Fibroblast of the aortic adventitia (primary cell): Measurements from ENCODE around the gene SMAP2. TPM values are rescaled to one million over a fixed set of nuclear protein-coding genes. Genes with fewer than 3 reads are reported as not detected.
A peak's percentile ranks its signal among the peaks of the same experiment; 100 is the strongest.

Source experiments
- DNase-seq: peaks from one replicate; pipeline ENCODE4 v3.0.0-alpha.2; 2010; ENCODE audit warnings: low read depth
- H3K4me3 ChIP-seq: 2 replicates; pipeline ENCODE4 v1.5.1; 2011; ENCODE audit warnings: low read depth, mild to moderate bottlenecking, control low read depth, low read length, moderate library complexity
- total RNA-seq: library from RNA; depleted of rRNA; stranded (reverse); fragments of >200 nt; gene quantifications from 2 replicates; pipeline ENCODE4 v1.2.3, GENCODE V29; 2012; ENCODE audit warnings: low replicate concordance
- TF ChIP-seq, protein P1 (sequence below): IDR thresholded peaks from 2 replicates; pipeline ENCODE4 v1.5.1; 2011; ENCODE audit warnings: mild to moderate bottlenecking, low read length, control low read depth, inconsistent platforms; ENCODE audit not compliant: insufficient read depth

SMAP2 gene
- total RNA-seq, 1 donor, result 27.4 TPM

DNA sequence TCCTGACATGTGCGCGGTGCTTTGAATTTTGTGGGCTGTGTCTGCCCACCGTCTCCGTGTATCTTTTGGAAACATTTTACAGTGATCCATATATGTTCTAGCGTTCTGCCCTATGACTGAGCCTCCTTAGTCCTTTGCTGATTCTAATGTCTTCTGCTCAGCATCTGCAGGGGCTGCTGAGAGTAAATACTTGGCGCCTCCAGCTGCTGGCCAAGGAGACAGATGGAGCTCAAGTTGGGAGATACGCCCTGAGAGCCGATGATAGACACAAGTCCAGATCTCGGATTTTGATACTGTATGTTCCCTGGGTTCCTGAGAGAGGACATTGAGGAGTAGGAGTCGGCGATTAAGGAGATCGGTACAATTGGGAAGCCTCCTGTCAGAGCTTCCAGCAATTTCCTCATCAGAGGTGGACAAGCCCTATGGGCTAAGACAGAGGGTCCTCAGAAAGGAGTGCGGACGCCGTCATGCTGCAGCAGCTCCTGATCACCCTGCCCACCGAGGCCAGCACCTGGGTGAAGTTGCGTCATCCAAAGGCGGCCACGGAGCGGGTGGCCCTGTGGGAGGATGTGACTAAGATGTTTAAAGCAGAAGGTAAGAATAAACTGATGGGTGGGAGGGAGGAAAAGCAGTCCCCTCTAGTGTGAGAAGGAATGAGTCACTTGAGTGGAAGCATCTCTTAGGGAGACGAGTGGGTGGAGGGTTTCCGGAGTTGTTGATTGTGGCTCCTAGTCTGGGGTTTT lies 77.1 kb downstream of the SMAP2 start:
- H3K4me3 ChIP-seq, result peak overlapping the region; percentile 80
- peak; percentile 48 for DNase-seq
- TF ChIP-seq, protein P1, sequence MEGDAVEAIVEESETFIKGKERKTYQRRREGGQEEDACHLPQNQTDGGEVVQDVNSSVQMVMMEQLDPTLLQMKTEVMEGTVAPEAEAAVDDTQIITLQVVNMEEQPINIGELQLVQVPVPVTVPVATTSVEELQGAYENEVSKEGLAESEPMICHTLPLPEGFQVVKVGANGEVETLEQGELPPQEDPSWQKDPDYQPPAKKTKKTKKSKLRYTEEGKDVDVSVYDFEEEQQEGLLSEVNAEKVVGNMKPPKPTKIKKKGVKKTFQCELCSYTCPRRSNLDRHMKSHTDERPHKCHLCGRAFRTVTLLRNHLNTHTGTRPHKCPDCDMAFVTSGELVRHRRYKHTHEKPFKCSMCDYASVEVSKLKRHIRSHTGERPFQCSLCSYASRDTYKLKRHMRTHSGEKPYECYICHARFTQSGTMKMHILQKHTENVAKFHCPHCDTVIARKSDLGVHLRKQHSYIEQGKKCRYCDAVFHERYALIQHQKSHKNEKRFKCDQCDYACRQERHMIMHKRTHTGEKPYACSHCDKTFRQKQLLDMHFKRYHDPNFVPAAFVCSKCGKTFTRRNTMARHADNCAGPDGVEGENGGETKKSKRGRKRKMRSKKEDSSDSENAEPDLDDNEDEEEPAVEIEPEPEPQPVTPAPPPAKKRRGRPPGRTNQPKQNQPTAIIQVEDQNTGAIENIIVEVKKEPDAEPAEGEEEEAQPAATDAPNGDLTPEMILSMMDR, result no peak

DNA sequence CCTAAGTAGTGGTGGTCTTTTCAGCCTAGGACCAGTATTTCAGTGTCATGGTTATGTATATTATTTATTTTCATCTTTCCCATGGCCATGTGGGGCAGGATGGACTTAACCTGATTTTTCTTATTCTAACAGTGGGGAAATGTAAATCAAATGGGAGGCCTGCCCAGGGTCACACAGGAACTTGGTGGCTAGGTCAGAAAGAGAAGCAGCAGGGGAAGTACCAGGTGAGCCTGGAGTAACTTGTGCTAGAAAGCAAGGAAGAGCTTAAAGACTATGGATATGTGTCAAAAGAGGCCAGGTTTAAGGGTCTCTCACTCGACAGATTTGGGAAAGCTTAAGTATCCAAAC lies 77.7 kb downstream of the SMAP2 start:
- peak overlapping the region; percentile 80 for H3K4me3 ChIP-seq
- no peak for DNase-seq
- TF ChIP-seq, protein P1, result no peak

DNA sequence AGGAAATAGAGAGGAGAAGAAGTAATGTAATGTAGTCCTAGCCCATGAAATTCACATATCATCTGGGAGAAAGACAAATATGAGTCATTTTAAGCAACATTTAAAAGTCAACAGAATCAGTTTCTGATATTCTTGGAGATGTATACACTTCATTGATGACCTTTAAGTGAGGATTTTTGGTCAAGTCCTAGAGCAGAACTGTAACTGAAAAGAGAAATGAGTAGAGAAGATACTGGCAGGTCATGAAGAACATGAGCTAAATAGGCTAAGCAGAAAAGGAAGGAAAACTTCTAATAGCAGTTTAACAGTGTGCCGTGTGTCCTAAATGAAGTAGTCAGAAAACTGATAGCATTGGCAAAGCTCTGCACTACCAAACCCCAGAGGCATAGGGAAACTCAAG lies 81.3 kb downstream of the SMAP2 start:
- TF ChIP-seq, protein P1, result no peak
- no peak for DNase-seq
- no peak overlapping the region for H3K4me3 ChIP-seq

DNA sequence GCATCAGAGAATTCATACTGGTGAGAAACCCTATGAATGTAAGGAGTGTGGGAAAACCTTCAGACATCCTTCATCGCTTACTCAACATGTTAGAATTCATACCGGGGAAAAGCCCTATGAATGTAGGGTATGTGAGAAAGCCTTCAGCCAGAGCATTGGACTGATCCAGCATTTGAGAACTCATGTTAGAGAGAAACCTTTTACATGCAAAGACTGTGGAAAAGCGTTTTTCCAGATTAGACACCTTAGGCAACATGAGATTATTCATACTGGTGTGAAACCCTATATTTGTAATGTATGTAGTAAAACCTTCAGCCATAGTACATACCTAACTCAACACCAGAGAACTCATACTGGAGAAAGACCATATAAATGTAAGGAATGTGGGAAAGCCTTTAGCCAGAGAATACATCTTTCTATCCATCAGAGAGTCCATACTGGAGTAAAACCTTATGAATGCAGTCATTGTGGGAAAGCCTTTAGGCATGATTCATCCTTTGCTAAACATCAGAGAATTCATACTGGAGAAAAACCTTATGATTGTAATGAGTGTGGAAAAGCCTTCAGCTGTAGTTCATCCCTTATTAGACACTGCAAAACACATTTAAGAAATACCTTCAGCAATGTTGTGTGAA lies 89.5 kb downstream of the SMAP2 start:
- DNase-seq, result peak; percentile 9
- H3K4me3 ChIP-seq, result no peak overlapping the region
- TF ChIP-seq, protein P1, result no peak

DNA sequence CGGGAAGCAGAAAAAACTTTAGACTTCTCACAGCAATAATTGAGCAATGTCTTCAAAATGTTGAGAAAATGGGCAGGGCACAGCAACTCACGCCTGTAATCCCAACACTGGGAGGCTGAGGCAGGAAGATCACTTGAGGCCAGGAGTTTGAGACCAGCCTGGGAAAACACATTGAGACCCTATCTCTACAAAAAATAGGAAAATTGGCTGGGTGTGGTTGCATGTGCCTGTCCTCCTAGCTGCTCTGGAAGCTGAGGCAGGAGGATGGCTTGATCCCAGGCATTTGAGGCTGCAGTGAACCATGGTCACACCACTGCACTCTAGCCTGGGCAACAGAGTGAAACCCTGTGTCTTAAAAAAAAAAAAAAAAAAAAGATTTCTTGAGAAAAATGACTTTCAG lies 95.8 kb downstream of the SMAP2 start:
- TF ChIP-seq, protein P1, result no peak
- DNase-seq, result no peak

More for the DNA sequence above, 95.8 kb downstream of the SMAP2 start:
- no peak overlapping the region for H3K4me3 ChIP-seq

Other genes with a start within 250 kb of the SMAP2 start
- 21.9 and 25.4 TPM in 2 replicates for gene RLF, start 212.3 kb upstream of the SMAP2 start, total RNA-seq
- gene TMCO2, start 125.8 kb upstream of the SMAP2 start, total RNA-seq, result not detected in 2 replicates
- 41.0 and 103 TPM in 2 replicates for gene ZMPSTE24, start 115.5 kb upstream of the SMAP2 start, total RNA-seq
- 1.8 and 7.0 TPM in 2 replicates for gene COL9A2, start 56.4 kb upstream of the SMAP2 start, total RNA-seq
- 6.1 and 8.5 TPM in 2 replicates for gene ZFP69B, start 76.7 kb downstream of the SMAP2 start, total RNA-seq
- gene ZFP69, start 103.6 kb downstream of the SMAP2 start, total RNA-seq, result 1.7 and 3.4 TPM in 2 replicates
- 11.5 and 15.1 TPM in 2 replicates for gene EXO5, start 135.0 kb downstream of the SMAP2 start, total RNA-seq
- 5.6 and 7.0 TPM in 2 replicates for gene ZNF684, start 157.9 kb downstream of the SMAP2 start, total RNA-seq